Measurements from ENCODE around the gene TOMT. TPM values are rescaled to one million over a fixed set of nuclear protein-coding genes. Genes with fewer than 3 reads are reported as not detected.

Gene TOMT
- total RNA-seq, 1 experiment from 2014 or later, result not detected

DNA sequence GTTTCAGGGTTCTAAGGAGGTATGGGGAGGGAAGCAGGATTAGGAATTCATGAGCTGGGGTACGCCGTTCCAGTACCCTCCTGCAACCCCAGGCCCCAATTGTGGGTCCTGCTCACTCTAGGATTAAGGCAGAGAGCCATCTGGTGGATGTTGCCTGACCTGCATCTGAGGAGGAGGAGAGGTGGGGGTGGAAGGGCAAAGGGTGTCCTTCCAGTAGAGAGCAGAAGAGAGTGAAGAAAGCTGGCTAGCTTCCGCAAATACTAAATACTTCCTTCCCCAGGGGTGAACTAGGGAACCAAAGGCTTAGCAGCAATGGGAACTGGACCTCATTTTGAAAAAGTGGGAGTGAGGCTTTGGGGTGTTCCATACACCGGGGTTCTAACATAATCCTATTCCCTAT lies 14.4 kb upstream of the TOMT start:
- H3K9me3 ChIP-seq (ENCODE audit: control insufficient read depth in 1 of 2, insufficient read depth in 1 of 2, low read depth in 1 of 2, low read length in 2 of 2), result no peaks in the 10 kb centered on the region
- H3K9ac ChIP-seq (ENCODE audit: low read length), result no peak overlapping the region
- no peak overlapping the region for H3K4me2 ChIP-seq (ENCODE audit: low read length)
- H3K79me2 ChIP-seq (ENCODE audit: insufficient read depth, low read length), result no peaks in the 10 kb centered on the region
- ChIA-PET POLR2A (no interaction called here), RAD21 (ENCODE audit: low non-redundant PET in 1 of 2, low total read pairs in 2 of 2, uncharacterized antibody in 2 of 2, unreplicated experiment in 2 of 2) (interaction anchor here (0.8 to 2.6 kb wide), 3 partner anchors 65 to 66 kb away, joined by 3 to 19 read pairs (median 6); no protein-coding TSS in a partner anchor), CTCF (interaction anchor here (0.6 to 2.7 kb wide), 8 partner anchors 8 to 340 kb away, joined by 3 to 67 read pairs (median 4); no protein-coding TSS in a partner anchor)
- peak; percentile 97 for ATAC-seq
- no peaks in the 10 kb centered on the region for H4K20me1 ChIP-seq (ENCODE audit: insufficient read depth)
- TF ChIP-seq EZH2phosphoT487 (IDR thresholded peaks at IDR 0.05; ENCODE audit: borderline replicate concordance), result no peak
- TF ChIP-seq, protein P1, sequence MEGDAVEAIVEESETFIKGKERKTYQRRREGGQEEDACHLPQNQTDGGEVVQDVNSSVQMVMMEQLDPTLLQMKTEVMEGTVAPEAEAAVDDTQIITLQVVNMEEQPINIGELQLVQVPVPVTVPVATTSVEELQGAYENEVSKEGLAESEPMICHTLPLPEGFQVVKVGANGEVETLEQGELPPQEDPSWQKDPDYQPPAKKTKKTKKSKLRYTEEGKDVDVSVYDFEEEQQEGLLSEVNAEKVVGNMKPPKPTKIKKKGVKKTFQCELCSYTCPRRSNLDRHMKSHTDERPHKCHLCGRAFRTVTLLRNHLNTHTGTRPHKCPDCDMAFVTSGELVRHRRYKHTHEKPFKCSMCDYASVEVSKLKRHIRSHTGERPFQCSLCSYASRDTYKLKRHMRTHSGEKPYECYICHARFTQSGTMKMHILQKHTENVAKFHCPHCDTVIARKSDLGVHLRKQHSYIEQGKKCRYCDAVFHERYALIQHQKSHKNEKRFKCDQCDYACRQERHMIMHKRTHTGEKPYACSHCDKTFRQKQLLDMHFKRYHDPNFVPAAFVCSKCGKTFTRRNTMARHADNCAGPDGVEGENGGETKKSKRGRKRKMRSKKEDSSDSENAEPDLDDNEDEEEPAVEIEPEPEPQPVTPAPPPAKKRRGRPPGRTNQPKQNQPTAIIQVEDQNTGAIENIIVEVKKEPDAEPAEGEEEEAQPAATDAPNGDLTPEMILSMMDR (IDR thresholded peaks at IDR 0.05 in 2 of 3, conservative IDR thresholded peaks at IDR 0.05 in 1 of 3; ENCODE audit: borderline replicate concordance in 1 of 3, insufficient read depth in 1 of 3, low read depth in 2 of 3, low read length in 2 of 3), result peak; percentile 83 to 97 (median 88)
- TF ChIP-seq TCF7L2 (IDR thresholded peaks at IDR 0.05; ENCODE audit: borderline replicate concordance, extremely low read depth, insufficient read depth, insufficient read length), result no peak
- peak; percentile 89 for TF ChIP-seq RAD21 (IDR thresholded peaks at IDR 0.05; ENCODE audit: low read depth)
- no peak overlapping the region for H3K4me3 ChIP-seq (replicated peaks in 1 of 2; ENCODE audit: low read depth in 1 of 2, low read length in 2 of 2)
- DNase-seq (ENCODE audit: low read depth, low spot score), result no peak
- no TSS peak for BruUV-seq (replicated peaks)
- H3K27me3 ChIP-seq (ENCODE audit: insufficient read depth, low read length), result no peaks in the 10 kb centered on the region
- peaks cover 0 to 5% of the 10 kb centered on the region in 2 experiments; a peak in 3 of 4 replicates for H3K36me3 ChIP-seq (ENCODE audit: control insufficient read depth in 1 of 2, insufficient read depth in 2 of 2, low read length in 2 of 2)
- H3K4me1 ChIP-seq (ENCODE audit: control insufficient read depth in 1 of 2, insufficient read depth in 2 of 2, low read length in 2 of 2), result peaks cover 0 to 5% of the 10 kb centered on the region in 2 experiments; a peak in 1 of 4 replicates
- no peak overlapping the region for H3K27ac ChIP-seq (ENCODE audit: low read depth, low read length)
- H3K9me2 ChIP-seq (ENCODE audit: insufficient read depth), result no peaks in the 10 kb centered on the region
- intact Hi-C loops (cut with micrococcal nuclease), result loop anchor here (1.0 kb wide), 1 partner anchor 66 kb away; no protein-coding TSS in a partner anchor
- no peak overlapping the region for H2AFZ ChIP-seq (ENCODE audit: low read depth, low read length, poor library complexity, severe bottlenecking)

DNA sequence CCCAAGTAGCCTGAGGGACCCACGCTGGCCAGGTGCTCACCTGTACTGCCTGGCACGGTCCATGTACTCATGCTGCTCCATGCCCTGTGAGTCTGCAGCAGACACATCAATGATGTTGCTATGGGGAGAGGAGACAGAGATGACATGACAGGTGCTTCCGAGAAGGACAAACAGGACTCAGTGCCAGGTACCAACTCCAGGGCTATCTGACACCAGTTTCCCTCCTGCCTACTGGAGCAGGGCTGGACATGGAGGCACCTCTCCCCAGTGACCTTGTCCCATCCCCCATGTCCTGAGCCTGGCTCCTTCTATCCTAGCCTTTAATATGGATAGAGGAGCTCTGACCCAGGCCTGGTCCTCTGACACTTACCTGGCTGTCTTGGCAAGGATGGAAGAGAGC lies 7.0 kb upstream of the TOMT start:
- no peaks in the 10 kb centered on the region for H3K9me2 ChIP-seq (ENCODE audit: insufficient read depth)
- H3K36me3 ChIP-seq (ENCODE audit: control insufficient read depth in 1 of 2, insufficient read depth in 2 of 2, low read length in 2 of 2), result peaks cover 18% of the 10 kb centered on the region in 2 experiments; a peak in 3 of 4 replicates
- peaks cover 9 to 14% of the 10 kb centered on the region in 2 experiments; a peak in 3 of 4 replicates for H3K4me1 ChIP-seq (ENCODE audit: control insufficient read depth in 1 of 2, insufficient read depth in 2 of 2, low read length in 2 of 2)
- POLR2A ChIA-PET, result interaction anchor here (0.6 kb wide), 1 partner anchor 187 kb away, joined by 3 read pairs; no protein-coding TSS in a partner anchor
- intact Hi-C loops (cut with micrococcal nuclease), result no loop called here
- H3K9me3 ChIP-seq (ENCODE audit: control insufficient read depth in 1 of 2, insufficient read depth in 1 of 2, low read depth in 1 of 2, low read length in 2 of 2), result no peaks in the 10 kb centered on the region
- RAD21 ChIA-PET (ENCODE audit: low non-redundant PET in 1 of 2, low total read pairs in 2 of 2, uncharacterized antibody in 2 of 2, unreplicated experiment in 2 of 2), result no interaction called here
- H3K9ac ChIP-seq (ENCODE audit: low read length), result no peak overlapping the region
- no peak overlapping the region for H3K4me2 ChIP-seq (ENCODE audit: low read length)
- no peaks in the 10 kb centered on the region for H3K27me3 ChIP-seq (ENCODE audit: insufficient read depth, low read length)
- no peaks in the 10 kb centered on the region for H4K20me1 ChIP-seq (ENCODE audit: insufficient read depth)
- no peak overlapping the region for H2AFZ ChIP-seq (ENCODE audit: low read depth, low read length, poor library complexity, severe bottlenecking)
- TF ChIP-seq SIN3A (IDR thresholded peaks at IDR 0.05; ENCODE audit: low read depth) (no peak), SRF (IDR thresholded peaks at IDR 0.05; ENCODE audit: low read depth) (no peak), YY1 (IDR thresholded peaks at IDR 0.05; ENCODE audit: extremely low read depth, insufficient replicate concordance, low read depth, low read length) (no peak), CEBPB (IDR thresholded peaks at IDR 0.05; ENCODE audit: low read depth) (no peak)
- TF ChIP-seq, protein P1 (IDR thresholded peaks at IDR 0.05 in 2 of 3, conservative IDR thresholded peaks at IDR 0.05 in 1 of 3; ENCODE audit: borderline replicate concordance in 1 of 3, insufficient read depth in 1 of 3, low read depth in 2 of 3, low read length in 2 of 3), result no peak
- DNase-seq (ENCODE audit: low read depth, low spot score) (no peak), ATAC-seq (no peak)
- peaks cover 36% of the 10 kb centered on the region for H3K79me2 ChIP-seq (ENCODE audit: insufficient read depth, low read length)
- H3K4me3 ChIP-seq (replicated peaks in 1 of 2; ENCODE audit: low read depth in 1 of 2, low read length in 2 of 2), result no peak overlapping the region
- no TSS peak for BruUV-seq (replicated peaks)
- H3K27ac ChIP-seq (ENCODE audit: low read depth, low read length), result no peak overlapping the region
- CTCF ChIA-PET, result interaction anchor here (1.2 to 2.5 kb wide), 2 partner anchors 8 to 74 kb away, joined by 4 to 10 read pairs; no protein-coding TSS in a partner anchor

All from HCT116 (cell line).